H1 (cell line): ENCODE data around the gene MTM1. TPM values are rescaled to one million over a fixed set of nuclear protein-coding genes. Genes with fewer than 3 reads are reported as not detected.

ENCODE experiments used
- NANOG ChIP-seq: IDR thresholded peaks from 2 replicates; pipeline ENCODE4 v1.6.1; 2011; ENCODE audit warnings: low read length, low read depth, mild to moderate bottlenecking, inconsistent platforms; ENCODE audit not compliant: insufficient read depth, poor library complexity, severe bottlenecking
- POLR2A ChIP-seq, 2 experiments: IDR thresholded peaks; 1 replicate in 1 of 2; 2 replicates in 1 of 2; pipeline ENCODE4 v1.6.1; 2011; ENCODE audit warnings: low read depth in 2 of 2, low read length in 2 of 2, mild to moderate bottlenecking in 2 of 2; ENCODE audit errors: control extremely low read depth in 1 of 2
- TAF7 ChIP-seq: optimal IDR thresholded peaks from 2 replicates; pipeline ENCODE3; 2011; ENCODE audit warnings: low read depth, mild to moderate bottlenecking, inconsistent platforms, low read length, moderate library complexity, borderline replicate concordance
- polyA plus RNA-seq, 7 experiments: library from polyadenylated mRNA; depleted of rRNA in 3 of 7; stranded (reverse) in 5 of 7; unstranded in 2 of 7; fragments of >200 nt in 5 of 7; fragments of 200-250 nt in 2 of 7; gene quantifications; 1 replicate in 5 of 7; 2 replicates in 1 of 7; 4 replicates in 1 of 7; pipeline versions ENCODE4 v1.2.1 to v1.2.3, GENCODE V29; 2011 to 2013; ENCODE audit warnings: missing spikeins in 2 of 7, mixed read lengths in 2 of 7
- total RNA-seq: library from RNA; stranded (reverse); fragmentation: NEBNext Ultra II Directional; extraction: Animal tissue kit (Norgen Biotek cat#: 25700); gene quantifications from 2 replicates; pipeline ENCODE4 v1.2.1, GENCODE V29; 2021

Gene MTM1
- total and polyA plus RNA-seq, 2 of the 8 experiments (the other 6 are each of a cell fraction or from before 2014, with no cell fraction given), result 2.3 to 8.4 TPM

DNA sequence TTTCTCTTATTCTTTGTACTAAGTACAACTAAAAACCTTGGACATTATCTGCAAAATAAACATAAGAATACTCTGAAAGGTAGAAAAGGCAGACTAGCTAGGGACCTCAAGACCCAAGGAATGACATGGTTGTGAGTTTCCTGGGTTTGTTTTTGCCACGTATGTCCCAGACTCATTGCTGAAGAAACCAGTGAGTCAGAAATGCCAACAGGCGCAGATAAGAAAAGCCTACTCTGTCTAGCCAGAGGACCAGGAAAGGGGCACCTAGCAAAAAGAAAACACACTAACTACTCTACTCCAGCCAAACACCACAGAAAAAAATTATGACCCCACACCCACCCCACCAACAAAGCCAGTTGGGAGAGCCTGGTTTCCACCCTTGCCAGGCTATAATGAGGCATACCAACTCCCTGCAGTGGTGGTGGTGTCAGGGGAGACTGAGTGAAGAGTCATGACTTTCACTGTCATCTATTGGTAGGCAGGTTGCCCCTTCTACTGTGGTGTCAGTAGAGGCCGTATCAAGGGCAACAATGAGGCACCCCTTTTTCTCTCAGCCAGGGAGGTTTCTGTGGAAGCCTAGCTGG is 135.7 kb downstream of the MTM1 start (continued):
- TF ChIP-seq TAF7 (no peak), POLR2A (IDR thresholded peaks at IDR 0.05; ENCODE audit: control extremely low read depth in 1 of 2, low read depth in 2 of 2, low read length in 2 of 2) (no peak), NANOG (no peak)
